Neural crest cell (in vitro differentiated cells): Measurements from ENCODE around the gene PRRC2A. TPM values are rescaled to one million over a fixed set of nuclear protein-coding genes. Genes with fewer than 3 reads are reported as not detected.

Experiments used
- DNase-seq: peaks from one replicate; pipeline ENCODE4 v3.0.0; 2021; ENCODE audit warnings: low read depth, mixed read lengths, low spot score
- H3K27ac Mint-ChIP-seq: one replicate; pipeline ENCODE4 v1.8.0; 2021; ENCODE audit warnings: mild to moderate bottlenecking, mixed read lengths; ENCODE audit not compliant: unreplicated experiment
- H3K27me3 Mint-ChIP-seq: 2 replicates; pipeline ENCODE4 v1.8.0; 2021; ENCODE audit warnings: low read depth, mild to moderate bottlenecking, mixed read lengths
- H3K36me3 Mint-ChIP-seq: 2 replicates; pipeline ENCODE4 v1.8.0; 2021; ENCODE audit warnings: low read depth, mild to moderate bottlenecking, mixed read lengths
- H3K4me1 Mint-ChIP-seq: 2 replicates; pipeline ENCODE4 v1.8.0; 2021; ENCODE audit warnings: mixed read lengths
- H3K4me3 Mint-ChIP-seq: one replicate; pipeline ENCODE4 v1.8.0; 2021; ENCODE audit warnings: mild to moderate bottlenecking, mixed read lengths
- H3K9me3 Mint-ChIP-seq: 2 replicates; pipeline ENCODE4 v1.8.0; 2021; ENCODE audit warnings: mixed read lengths
- CTCF ChIP-seq: fragments of 200-600 bp; sonication (generic); conservative IDR thresholded peaks from 2 replicates; pipeline ENCODE4 v1.5.0; 2021; ENCODE audit warnings: antibody characterized with exemption, mild to moderate bottlenecking
- total RNA-seq: library from RNA; stranded (reverse); gene quantifications from 2 replicates; pipeline ENCODE4 v1.2.1, GENCODE V29; 2021

PRRC2A gene
- total RNA-seq, 1 donor from 2014 or later: 356 TPM

GRCh38 chr6:31631209-31631608 lies 10.7 kb downstream of the PRRC2A start:
- DNase-seq: no peak
- Mint-ChIP-seq H3K4me1 (peaks cover 4% of the 10 kb centered on the region), H3K27ac (no peak overlapping the region), H3K4me3 (peak overlapping the region; percentile 38), H3K9me3 (no peaks in the 10 kb centered on the region), H3K36me3 (peaks cover 44% of the 10 kb centered on the region), H3K27me3 (no peaks in the 10 kb centered on the region)
- no peak for TF ChIP-seq CTCF

DNA sequence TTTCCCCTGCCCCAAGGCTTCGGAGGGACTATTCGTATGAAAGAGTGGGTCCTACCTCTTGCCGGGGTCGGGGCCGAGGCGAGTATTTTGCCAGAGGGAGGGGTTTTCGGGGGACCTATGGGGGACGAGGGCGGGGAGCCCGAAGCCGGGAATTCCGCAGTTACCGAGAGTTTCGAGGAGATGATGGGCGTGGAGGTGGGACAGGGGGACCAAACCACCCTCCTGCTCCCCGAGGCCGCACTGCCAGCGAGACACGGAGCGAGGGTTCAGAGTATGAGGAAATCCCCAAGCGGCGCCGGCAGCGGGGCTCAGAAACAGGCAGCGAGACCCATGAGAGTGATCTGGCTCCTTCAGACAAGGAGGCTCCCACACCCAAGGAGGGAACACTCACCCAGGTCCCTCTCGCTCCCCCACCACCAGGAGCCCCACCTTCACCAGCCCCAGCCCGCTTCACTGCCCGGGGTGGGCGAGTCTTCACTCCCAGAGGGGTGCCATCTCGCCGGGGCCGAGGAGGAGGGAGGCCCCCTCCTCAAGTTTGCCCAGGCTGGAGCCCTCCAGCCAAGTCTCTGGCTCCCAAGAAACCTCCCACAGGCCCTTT lies 11.3 kb downstream of the PRRC2A start:
- H3K4me1 Mint-ChIP-seq: peaks cover 4% of the 10 kb centered on the region
- H3K36me3 Mint-ChIP-seq: peaks cover 45% of the 10 kb centered on the region
- no peak for TF ChIP-seq CTCF
- no peak for DNase-seq
- H3K27ac Mint-ChIP-seq: no peak overlapping the region
- peak overlapping the region; percentile 41 for H3K4me3 Mint-ChIP-seq
- H3K27me3 Mint-ChIP-seq: no peaks in the 10 kb centered on the region
- no peaks in the 10 kb centered on the region for H3K9me3 Mint-ChIP-seq

DNA sequence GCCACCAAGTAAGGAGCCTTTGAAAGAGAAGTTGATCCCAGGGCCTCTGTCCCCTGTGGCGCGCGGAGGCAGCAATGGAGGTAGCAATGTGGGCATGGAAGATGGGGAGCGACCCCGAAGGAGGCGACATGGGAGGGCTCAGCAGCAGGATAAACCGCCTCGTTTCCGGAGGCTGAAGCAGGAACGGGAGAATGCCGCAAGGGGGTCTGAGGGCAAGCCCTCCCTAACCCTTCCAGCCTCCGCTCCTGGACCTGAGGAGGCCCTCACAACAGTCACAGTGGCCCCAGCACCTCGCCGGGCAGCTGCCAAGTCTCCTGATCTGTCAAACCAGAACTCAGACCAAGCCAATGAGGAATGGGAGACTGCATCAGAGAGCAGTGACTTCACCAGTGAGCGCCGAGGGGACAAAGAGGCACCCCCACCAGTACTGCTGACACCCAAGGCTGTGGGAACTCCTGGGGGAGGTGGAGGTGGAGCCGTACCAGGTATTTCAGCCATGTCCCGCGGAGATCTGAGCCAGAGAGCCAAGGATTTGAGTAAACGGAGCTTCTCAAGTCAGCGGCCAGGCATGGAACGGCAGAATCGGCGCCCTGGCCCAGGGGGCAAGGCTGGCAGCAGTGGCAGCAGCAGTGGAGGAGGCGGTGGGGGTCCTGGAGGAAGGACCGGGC lies 11.9 kb downstream of the PRRC2A start:
- Mint-ChIP-seq H3K9me3 (no peaks in the 10 kb centered on the region), H3K27me3 (peaks cover 3% of the 10 kb centered on the region), H3K36me3 (peaks cover 46% of the 10 kb centered on the region), H3K4me1 (peaks cover 4% of the 10 kb centered on the region), H3K27ac (no peak overlapping the region), H3K4me3 (peak overlapping the region; percentile 48)
- no peak for DNase-seq
- TF ChIP-seq CTCF: no peak

DNA sequence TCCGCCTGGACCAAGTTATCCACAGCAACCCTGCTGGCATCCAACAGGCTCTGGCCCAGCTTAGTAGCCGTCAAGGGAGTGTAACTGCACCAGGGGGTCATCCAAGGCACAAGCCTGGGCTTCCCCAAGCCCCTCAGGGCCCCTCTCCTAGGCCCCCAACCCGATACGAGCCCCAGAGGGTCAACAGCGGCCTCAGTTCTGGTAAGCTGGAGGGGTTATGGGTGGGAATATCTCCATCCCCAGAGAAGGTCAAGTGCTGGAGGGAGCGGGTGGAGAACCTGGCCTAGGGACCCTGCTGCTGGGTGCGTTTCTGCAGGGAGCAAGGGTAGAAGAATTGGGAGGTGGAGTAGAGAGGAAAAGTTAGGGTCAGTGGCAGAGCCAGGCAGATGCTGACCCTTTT lies 12.9 kb downstream of the PRRC2A start:
- peak overlapping the region; percentile 48 for H3K4me3 Mint-ChIP-seq
- H3K4me1 Mint-ChIP-seq: peaks cover 4% of the 10 kb centered on the region
- peaks cover 38% of the 10 kb centered on the region for H3K36me3 Mint-ChIP-seq
- H3K9me3 Mint-ChIP-seq: no peaks in the 10 kb centered on the region
- H3K27me3 Mint-ChIP-seq: peaks cover 3% of the 10 kb centered on the region
- no peak for DNase-seq
- no peak overlapping the region for H3K27ac Mint-ChIP-seq
- TF ChIP-seq CTCF: no peak

DNA sequence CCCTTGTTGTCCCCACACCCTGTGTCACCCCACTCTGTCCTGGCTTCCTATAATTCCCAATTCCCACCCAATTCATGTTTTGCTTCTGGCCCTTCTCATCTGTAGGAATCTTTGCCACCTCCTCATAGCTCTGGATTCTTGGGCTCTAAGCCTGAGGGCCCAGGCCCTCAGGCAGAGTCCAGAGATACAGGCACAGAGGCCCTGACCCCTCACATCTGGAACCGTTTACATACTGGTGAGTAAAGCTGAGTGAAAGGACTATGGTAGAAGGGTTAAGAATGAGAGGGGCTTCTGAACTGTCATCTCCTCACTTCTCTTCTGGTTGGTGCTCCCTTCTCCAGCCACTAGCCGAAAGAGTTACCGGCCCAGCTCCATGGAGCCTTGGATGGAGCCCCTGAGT lies 13.6 kb downstream of the PRRC2A start:
- peak overlapping the region; percentile 29 for H3K4me3 Mint-ChIP-seq
- H3K27ac Mint-ChIP-seq: no peak overlapping the region
- no peak for TF ChIP-seq CTCF
- no peak for DNase-seq
- H3K4me1 Mint-ChIP-seq: peaks cover 4% of the 10 kb centered on the region
- peaks cover 3% of the 10 kb centered on the region for H3K27me3 Mint-ChIP-seq
- H3K9me3 Mint-ChIP-seq: no peaks in the 10 kb centered on the region
- H3K36me3 Mint-ChIP-seq: peaks cover 32% of the 10 kb centered on the region
